ENCODE results near the gene AGBL5.

The AGBL5 gene

DNA sequence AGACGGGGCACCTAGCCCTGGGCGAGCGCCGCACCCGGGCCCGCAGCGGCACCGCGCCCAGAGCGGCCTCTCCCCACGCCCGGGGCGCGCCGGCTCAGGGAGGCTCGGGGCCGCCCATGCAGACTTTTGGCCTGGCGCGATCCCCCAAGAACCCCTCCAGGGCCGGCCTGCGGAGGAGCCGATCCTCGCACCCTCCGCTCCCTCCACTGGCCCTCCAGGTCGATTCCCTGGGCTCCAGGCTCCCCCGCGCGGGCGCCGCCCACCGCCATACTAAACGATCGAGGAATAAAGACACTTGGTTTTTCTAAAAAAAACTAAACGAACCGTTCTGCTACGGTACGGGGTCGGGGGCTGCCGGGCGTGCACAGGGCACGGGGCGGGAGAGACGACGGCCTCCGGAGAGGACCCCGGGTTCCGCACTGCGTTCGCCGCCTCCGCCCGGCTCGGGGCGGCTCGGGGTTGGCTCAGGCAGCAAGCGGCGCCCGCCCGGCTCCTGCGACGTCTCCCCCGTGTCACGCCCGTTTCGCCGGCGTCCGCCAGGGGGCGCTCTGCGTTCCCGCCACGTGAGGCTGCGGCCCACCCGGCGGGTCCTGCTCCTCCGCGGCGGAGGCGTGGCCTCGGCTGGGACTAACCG lies 34.7 kb downstream of the AGBL5 start:
- peaks cover 27% of the 10 kb centered on the region for H3K4me1 ChIP-seq (ENCODE audit: control insufficient read depth, insufficient read depth, low read length)
- H3K36me3 ChIP-seq (ENCODE audit: control insufficient read depth, insufficient read depth, low read length) = no peaks in the 10 kb centered on the region
- peak overlapping the region; percentile 90 for H3K27ac ChIP-seq (ENCODE audit: low read depth, low read length)
- H3K4me3 ChIP-seq (ENCODE audit: low read length) = peak overlapping the region; percentile 79
- peak overlapping the region; percentile 38 for H3K9ac ChIP-seq (ENCODE audit: low read length)
- no peaks in the 10 kb centered on the region for H3K27me3 ChIP-seq (ENCODE audit: control insufficient read depth, insufficient read depth, low read length)

DNA sequence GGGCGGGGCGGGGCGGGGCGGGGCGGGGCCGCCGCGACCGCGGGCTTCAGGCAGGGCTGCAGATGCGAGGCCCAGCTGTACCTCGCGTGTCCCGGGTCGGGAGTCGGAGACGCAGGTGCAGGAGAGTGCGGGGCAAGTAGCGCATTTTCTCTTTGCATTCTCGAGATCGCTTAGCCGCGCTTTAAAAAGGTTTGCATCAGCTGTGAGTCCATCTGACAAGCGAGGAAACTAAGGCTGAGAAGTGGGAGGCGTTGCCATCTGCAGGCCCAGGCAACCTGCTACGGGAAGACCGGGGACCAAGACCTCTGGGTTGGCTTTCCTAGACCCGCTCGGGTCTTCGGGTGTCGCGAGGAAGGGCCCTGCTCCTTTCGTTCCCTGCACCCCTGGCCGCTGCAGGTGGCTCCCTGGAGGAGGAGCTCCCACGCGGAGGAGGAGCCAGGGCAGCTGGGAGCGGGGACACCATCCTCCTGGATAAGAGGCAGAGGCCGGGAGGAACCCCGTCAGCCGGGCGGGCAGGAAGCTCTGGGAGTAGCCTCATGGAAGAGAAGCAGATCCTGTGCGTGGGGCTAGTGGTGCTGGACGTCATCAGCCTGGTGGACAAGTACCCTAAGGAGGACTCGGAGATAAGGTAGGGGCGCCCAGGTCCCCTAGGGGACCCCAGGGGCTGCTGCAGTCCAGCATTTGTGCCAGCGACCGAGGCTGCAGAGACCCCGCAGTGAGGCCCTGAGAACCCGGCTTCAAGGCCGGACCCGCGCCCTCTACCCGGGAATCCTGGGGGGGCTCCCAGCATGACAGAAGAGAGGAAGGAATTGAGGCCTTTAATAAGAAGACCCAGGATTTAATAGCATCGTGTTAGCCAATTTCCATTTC lies 35.5 kb downstream of the AGBL5 start, which contains the start of gene KHK:
KHK (plus strand) TSS at position 49 of the 870 bp plus-strand sequence; CDS start at position 537, 488 bp downstream.
- no peaks in the 10 kb centered on the region for H3K36me3 ChIP-seq (ENCODE audit: control insufficient read depth, insufficient read depth, low read length)
- H3K4me1 ChIP-seq (ENCODE audit: control insufficient read depth, insufficient read depth, low read length) = peaks cover 20% of the 10 kb centered on the region
- peak within 1 kb of the TSS; percentile 90 for H3K27ac ChIP-seq (ENCODE audit: low read depth, low read length)
- H3K9ac ChIP-seq (ENCODE audit: low read length) = peak within 1 kb of the TSS; percentile 38
- H3K27me3 ChIP-seq (ENCODE audit: control insufficient read depth, insufficient read depth, low read length) = no peaks in the 10 kb centered on the region
- H3K4me3 ChIP-seq (ENCODE audit: low read length) = peak within 1 kb of the TSS; percentile 79

- Histone ChIP-seq H3K27me3 (ENCODE audit: control insufficient read depth, insufficient read depth, low read length) (no peaks in the 10 kb centered on the region), H3K9ac (ENCODE audit: low read length) (no peak overlapping the region), H3K4me1 (ENCODE audit: control insufficient read depth, insufficient read depth, low read length) (peaks cover 14% of the 10 kb centered on the region), H3K27ac (ENCODE audit: low read depth, low read length) (no peak overlapping the region), H3K4me3 (ENCODE audit: low read length) (no peak overlapping the region), H3K36me3 (ENCODE audit: control insufficient read depth, insufficient read depth, low read length) (no peaks in the 10 kb centered on the region)
Measured at GRCh38 chr2:27087823-27088410, 36.4 kb downstream of the AGBL5 start.

GRCh38 chr2:27088634-27089033 lies 37.2 kb downstream of the AGBL5 start:
- no peaks in the 10 kb centered on the region for H3K27me3 ChIP-seq (ENCODE audit: control insufficient read depth, insufficient read depth, low read length)
- H3K4me1 ChIP-seq (ENCODE audit: control insufficient read depth, insufficient read depth, low read length) = peaks cover 11% of the 10 kb centered on the region
- H3K4me3 ChIP-seq (ENCODE audit: low read length) = no peak overlapping the region
- H3K36me3 ChIP-seq (ENCODE audit: control insufficient read depth, insufficient read depth, low read length) = no peaks in the 10 kb centered on the region
- no peak overlapping the region for H3K27ac ChIP-seq (ENCODE audit: low read depth, low read length)
- no peak overlapping the region for H3K9ac ChIP-seq (ENCODE audit: low read length)

- no peak overlapping the region for H3K27ac ChIP-seq (ENCODE audit: low read depth, low read length)
- H3K4me1 ChIP-seq (ENCODE audit: control insufficient read depth, insufficient read depth, low read length) = peaks cover 10% of the 10 kb centered on the region
- no peak overlapping the region for H3K4me3 ChIP-seq (ENCODE audit: low read length)
- no peak overlapping the region for H3K9ac ChIP-seq (ENCODE audit: low read length)
- no peaks in the 10 kb centered on the region for H3K27me3 ChIP-seq (ENCODE audit: control insufficient read depth, insufficient read depth, low read length)
- H3K36me3 ChIP-seq (ENCODE audit: control insufficient read depth, insufficient read depth, low read length) = no peaks in the 10 kb centered on the region
Measured at GRCh38 chr2:27089111-27089954, 37.9 kb downstream of the AGBL5 start.

- H3K4me3 ChIP-seq (ENCODE audit: low read length) = no peak overlapping the region
- H3K9ac ChIP-seq (ENCODE audit: low read length) = no peak overlapping the region
- H3K27ac ChIP-seq (ENCODE audit: low read depth, low read length) = no peak overlapping the region
- no peaks in the 10 kb centered on the region for H3K36me3 ChIP-seq (ENCODE audit: control insufficient read depth, insufficient read depth, low read length)
- no peaks in the 10 kb centered on the region for H3K27me3 ChIP-seq (ENCODE audit: control insufficient read depth, insufficient read depth, low read length)
- H3K4me1 ChIP-seq (ENCODE audit: control insufficient read depth, insufficient read depth, low read length) = peaks cover 7% of the 10 kb centered on the region
Measured at GRCh38 chr2:27091746-27092695, 40.6 kb downstream of the AGBL5 start.

GRCh38 chr2:27092696-27093429 lies 41.4 kb downstream of the AGBL5 start:
- Histone ChIP-seq H3K27ac (ENCODE audit: low read depth, low read length) (no peak overlapping the region), H3K4me3 (ENCODE audit: low read length) (no peak overlapping the region), H3K4me1 (ENCODE audit: control insufficient read depth, insufficient read depth, low read length) (peaks cover 7% of the 10 kb centered on the region), H3K9ac (ENCODE audit: low read length) (no peak overlapping the region), H3K27me3 (ENCODE audit: control insufficient read depth, insufficient read depth, low read length) (no peaks in the 10 kb centered on the region), H3K36me3 (ENCODE audit: control insufficient read depth, insufficient read depth, low read length) (no peaks in the 10 kb centered on the region)

GRCh38 chr2:27093430-27094352 lies 42.2 kb downstream of the AGBL5 start:
- H3K36me3 ChIP-seq (ENCODE audit: control insufficient read depth, insufficient read depth, low read length) = no peaks in the 10 kb centered on the region
- no peak overlapping the region for H3K4me3 ChIP-seq (ENCODE audit: low read length)
- peaks cover 7% of the 10 kb centered on the region for H3K4me1 ChIP-seq (ENCODE audit: control insufficient read depth, insufficient read depth, low read length)
- H3K9ac ChIP-seq (ENCODE audit: low read length) = no peak overlapping the region
- H3K27ac ChIP-seq (ENCODE audit: low read depth, low read length) = no peak overlapping the region
- no peaks in the 10 kb centered on the region for H3K27me3 ChIP-seq (ENCODE audit: control insufficient read depth, insufficient read depth, low read length)

DNA sequence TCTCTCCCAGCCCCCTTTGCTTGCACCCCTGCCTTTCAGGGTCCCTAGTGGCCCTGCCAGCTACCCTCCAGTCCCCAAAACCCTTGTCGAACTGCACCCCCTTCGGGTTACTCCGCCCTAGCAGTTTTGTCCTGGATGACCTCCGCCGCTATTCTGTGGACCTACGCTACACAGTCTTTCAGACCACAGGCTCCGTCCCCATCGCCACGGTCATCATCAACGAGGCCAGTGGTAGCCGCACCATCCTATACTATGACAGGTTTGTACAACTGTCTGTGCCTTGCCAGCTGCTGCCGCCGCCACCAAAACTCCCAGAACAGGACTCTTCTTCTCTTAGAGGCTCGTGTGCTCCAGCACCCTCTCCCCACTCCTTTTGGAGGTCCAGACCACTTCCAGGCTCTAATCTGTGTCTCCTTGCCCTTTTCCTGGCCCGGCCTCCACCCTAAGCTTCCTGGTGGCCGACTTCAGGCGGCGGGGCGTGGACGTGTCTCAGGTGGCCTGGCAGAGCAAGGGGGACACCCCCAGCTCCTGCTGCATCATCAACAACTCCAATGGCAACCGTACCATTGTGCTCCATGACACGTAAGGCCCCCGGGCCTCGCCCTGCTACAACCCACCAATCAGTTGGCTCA lies 43.0 kb downstream of the AGBL5 start:
- H3K27me3 ChIP-seq (ENCODE audit: control insufficient read depth, insufficient read depth, low read length) = no peaks in the 10 kb centered on the region
- H3K27ac ChIP-seq (ENCODE audit: low read depth, low read length) = no peak overlapping the region
- no peak overlapping the region for H3K4me3 ChIP-seq (ENCODE audit: low read length)
- no peaks in the 10 kb centered on the region for H3K36me3 ChIP-seq (ENCODE audit: control insufficient read depth, insufficient read depth, low read length)
- H3K4me1 ChIP-seq (ENCODE audit: control insufficient read depth, insufficient read depth, low read length) = peaks cover 7% of the 10 kb centered on the region
- H3K9ac ChIP-seq (ENCODE audit: low read length) = no peak overlapping the region

GRCh38 chr2:27095427-27095744 lies 43.9 kb downstream of the AGBL5 start:
- peaks cover 7% of the 10 kb centered on the region for H3K4me1 ChIP-seq (ENCODE audit: control insufficient read depth, insufficient read depth, low read length)
- no peaks in the 10 kb centered on the region for H3K36me3 ChIP-seq (ENCODE audit: control insufficient read depth, insufficient read depth, low read length)

More at GRCh38 chr2:27095427-27095744, 43.9 kb downstream of the AGBL5 start:
- Histone ChIP-seq H3K9ac (ENCODE audit: low read length) (no peak overlapping the region), H3K4me3 (ENCODE audit: low read length) (no peak overlapping the region), H3K27ac (ENCODE audit: low read depth, low read length) (no peak overlapping the region), H3K27me3 (ENCODE audit: control insufficient read depth, insufficient read depth, low read length) (no peaks in the 10 kb centered on the region)

Data from rectal smooth muscle tissue (tissue), 1 donor.